AG04450 (cell line): ENCODE measurements around the gene ABHD15. TPM values are rescaled to one million over a fixed set of nuclear protein-coding genes. Genes with fewer than 3 reads are reported as not detected.

Source experiments
- CTCF ChIA-PET: fragments of 300-600, 350-600 bp; formaldehyde crosslinking; extraction: SDS; loops from one replicate; lab custom pipeline; 2022; ENCODE audit warnings: antibody characterized with exemption, inconsistent platforms; lab: Charles Lee
- POLR2A ChIA-PET: fragments of 350-600 bp; formaldehyde crosslinking; extraction: SDS; loops from one replicate; lab custom pipeline; 2021; ENCODE audit warnings: antibody characterized with exemption, inconsistent platforms; lab: Yijun Ruan, JAX
- DNase-seq: peaks from one replicate; pipeline ENCODE4 v3.0.0-alpha.2; 2011; ENCODE audit warnings: low read depth, low spot score
- H3K27ac ChIP-seq: one replicate; pipeline ENCODE4 v1.5.1; 2012; ENCODE audit warnings: low read depth, low read length, control low read depth
- H3K27me3 ChIP-seq: one replicate; pipeline ENCODE4 v1.6.0; 2012; ENCODE audit warnings: low read length; ENCODE audit not compliant: control insufficient read depth, insufficient read depth
- H3K4me3 ChIP-seq: 2 replicates; pipeline ENCODE4 v1.5.1; 2011; ENCODE audit warnings: mild to moderate bottlenecking, low read depth, low read length, control low read depth
- H3K9me3 ChIP-seq: 2 replicates; pipeline ENCODE4 v1.5.1; 2012; ENCODE audit warnings: low read length; ENCODE audit not compliant: control insufficient read depth, insufficient read depth
- CTCF ChIP-seq: IDR thresholded peaks from 2 replicates; pipeline ENCODE4 v1.5.1; 2011; ENCODE audit warnings: low read depth, low read length, control low read depth, inconsistent platforms
- polyA plus RNA-seq: library from polyadenylated mRNA; depleted of rRNA; stranded (reverse); fragments of >200 nt; gene quantifications from 2 replicates; pipeline ENCODE4 v1.2.3, GENCODE V29; 2011

The ABHD15 gene
- polyA plus RNA-seq, 1 experiment, result 5.4 TPM

GRCh38 chr17:29577385-29578211 lies 10.8 kb upstream of the ABHD15 start:
- POLR2A ChIA-PET, result no interaction called here
- Histone ChIP-seq H3K9me3 (no peaks in the 10 kb centered on the region; the same call in 1 of the 2 replicates), H3K4me3 (no peak overlapping the region), H3K27me3 (no peaks in the 10 kb centered on the region), H3K27ac (no peak overlapping the region)
- CTCF ChIA-PET, result interaction anchor here (1.6 to 4.6 kb wide), 2 partner anchors 40 to 208 kb away, joined by 10 to 21 read pairs; no protein-coding TSS in a partner anchor
- DNase-seq, result no peak
- no peak for TF ChIP-seq CTCF

DNA sequence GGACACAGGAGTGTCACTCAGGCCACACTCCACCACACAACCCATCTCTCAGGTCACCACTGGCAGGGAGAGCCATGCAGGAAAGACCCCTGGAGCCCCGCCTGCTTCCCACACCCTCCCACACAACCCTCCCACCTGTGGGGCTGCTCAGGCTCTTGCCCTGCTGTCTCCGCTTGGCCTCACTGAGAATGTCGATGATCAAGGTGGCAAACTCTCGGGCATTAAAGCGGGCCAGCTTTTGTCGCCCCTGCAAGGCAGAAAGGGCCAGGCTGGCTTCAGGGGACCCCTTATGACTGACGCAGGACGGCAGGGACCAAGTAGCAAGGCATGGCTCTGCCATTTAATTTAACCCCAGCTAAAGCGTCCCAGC lies 10.1 kb upstream of the ABHD15 start:
- Histone ChIP-seq H3K9me3 (no peaks in the 10 kb centered on the region; the same call in 1 of the 2 replicates), H3K27me3 (no peaks in the 10 kb centered on the region), H3K27ac (no peak overlapping the region), H3K4me3 (no peak overlapping the region)
- CTCF ChIA-PET, result interaction anchor here (1.6 kb wide), 1 partner anchor 207 kb away, joined by 10 read pairs; no protein-coding TSS in a partner anchor
- POLR2A ChIA-PET, result interaction anchor here (0.8 kb wide), 1 partner anchor 12 kb away, joined by 3 read pairs; the partner anchor contains the start of gene GIT1
- TF ChIP-seq CTCF, result no peak
- DNase-seq, result no peak

DNA sequence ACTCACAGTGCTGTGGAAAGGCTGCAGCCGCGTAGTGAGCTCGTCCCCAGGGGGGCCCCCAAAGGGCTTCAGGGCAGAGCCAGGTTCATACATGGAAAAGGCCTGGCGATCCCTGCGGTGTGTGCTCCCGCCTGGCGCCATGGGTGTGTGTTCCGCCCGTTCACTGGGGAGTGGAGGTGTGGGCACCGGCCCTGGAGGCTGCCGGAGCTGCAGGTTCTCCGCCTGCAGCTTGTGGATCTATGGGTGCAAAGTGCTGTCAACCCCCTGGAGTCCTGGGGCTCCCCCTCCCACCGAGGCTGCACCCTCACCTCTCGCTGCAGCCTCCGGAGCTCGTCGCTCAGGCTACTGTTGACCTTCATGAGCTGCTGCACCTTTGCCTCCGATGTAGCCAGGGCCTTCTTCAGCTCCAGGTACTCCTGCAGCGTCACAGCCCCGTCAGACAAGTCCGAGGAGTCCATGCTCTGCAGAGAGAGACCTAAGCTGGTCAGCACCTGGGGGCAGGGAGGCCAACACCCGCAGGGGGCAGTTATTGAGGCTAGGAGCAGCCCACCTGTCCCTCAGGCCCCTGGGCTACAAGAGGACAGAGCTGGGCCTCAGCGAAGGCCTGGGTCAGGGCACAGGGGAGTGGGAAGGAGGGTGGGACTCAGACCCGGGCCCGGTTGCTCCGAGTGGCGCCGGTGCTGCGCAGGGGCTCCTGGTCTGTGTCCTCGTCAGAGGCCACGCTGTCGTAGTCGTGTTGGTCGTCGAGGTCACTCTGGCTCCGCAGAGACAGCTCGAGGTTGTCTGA lies 9.6 kb upstream of the ABHD15 start:
- Histone ChIP-seq H3K4me3 (no peak overlapping the region), H3K27me3 (no peaks in the 10 kb centered on the region), H3K27ac (no peak overlapping the region), H3K9me3 (no peaks in the 10 kb centered on the region; the same call in 1 of the 2 replicates)
- CTCF ChIA-PET, result interaction anchor here (0.6 to 1.6 kb wide), 2 partner anchors 37 to 207 kb away, joined by 4 to 10 read pairs; no protein-coding TSS in a partner anchor
- TF ChIP-seq CTCF, result no peak
- no peak for DNase-seq
- POLR2A ChIA-PET, result interaction anchor here (0.7 to 0.8 kb wide), 2 partner anchors 13 to 159 kb away, joined by 3 read pairs; partner anchors contain the start of gene GIT1

DNA sequence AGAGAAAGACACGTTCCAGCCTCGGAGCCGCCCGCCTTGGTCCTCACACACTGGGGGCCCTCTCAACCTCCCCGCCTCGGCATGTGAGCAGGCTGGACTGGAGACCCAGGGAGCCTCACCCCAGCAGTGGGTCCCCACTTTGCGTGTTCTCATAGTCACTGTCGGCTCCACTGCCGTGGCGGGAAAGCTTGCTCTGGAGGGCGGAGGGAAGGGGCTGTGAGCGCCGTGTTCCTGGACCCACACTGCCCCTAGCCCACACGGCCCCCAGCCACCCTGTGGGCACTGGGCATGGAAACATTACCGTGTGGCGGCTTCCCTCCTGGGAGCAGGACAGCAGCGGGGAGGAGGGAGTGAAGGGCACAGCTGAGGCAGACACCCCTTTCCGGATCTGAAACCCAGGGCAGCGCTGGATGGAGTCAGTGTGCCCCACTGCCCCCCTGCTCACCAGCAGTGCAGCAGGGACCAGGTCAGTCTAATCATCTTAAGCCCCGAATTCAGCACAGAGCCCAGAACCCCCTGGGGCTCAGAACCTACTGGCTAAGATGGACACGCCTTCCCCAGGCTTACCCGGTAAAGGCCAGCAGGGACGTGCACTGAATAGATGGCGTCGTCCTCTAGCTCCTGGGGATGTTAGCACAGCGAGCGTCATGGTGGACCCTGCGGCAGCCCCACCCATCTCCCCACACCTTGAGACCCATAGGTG lies 8.8 kb upstream of the ABHD15 start:
- no peaks in the 10 kb centered on the region for H3K27me3 ChIP-seq
- ChIA-PET POLR2A (interaction anchor here (0.7 kb wide), 1 partner anchor 159 kb away, joined by 3 read pairs; no protein-coding TSS in a partner anchor), CTCF (interaction anchor here (0.6 to 9.4 kb wide), 3 partner anchors 38 to 206 kb away, joined by 4 to 77 read pairs (median 10); no protein-coding TSS in a partner anchor)
- no peak for DNase-seq
- no peak overlapping the region for H3K27ac ChIP-seq
- H3K9me3 ChIP-seq, result no peaks in the 10 kb centered on the region; the same call in 1 of the 2 replicates
- no peak for TF ChIP-seq CTCF
- H3K4me3 ChIP-seq, result no peak overlapping the region
